Measurements from ENCODE around the gene S100A9.

DNA sequence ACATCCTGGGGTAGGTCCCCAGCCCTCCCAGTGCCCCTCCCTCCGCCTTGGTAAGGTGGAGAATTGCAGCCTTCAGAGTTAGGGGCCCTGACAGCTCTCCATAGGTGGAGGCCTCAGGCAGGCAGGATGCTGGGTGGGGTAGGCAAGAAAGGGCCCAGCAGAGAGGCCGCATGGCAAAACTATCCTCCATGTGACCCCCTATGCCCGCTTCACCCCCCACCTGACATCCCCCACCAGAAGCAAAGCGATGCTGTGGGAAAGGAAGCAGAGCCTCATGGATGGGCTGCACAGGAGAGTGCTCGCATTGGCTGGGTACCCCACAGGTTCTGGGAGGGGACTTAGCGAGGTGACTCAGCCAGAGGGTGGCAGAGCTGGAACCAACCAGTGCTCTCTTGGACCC, 1.6 kb downstream of the S100A9 start:
- TF ChIP-seq SRF (IDR thresholded peaks at IDR 0.05; ENCODE audit: low read depth, low read length) (no peak), CTCF (IDR thresholded peaks at IDR 0.05; ENCODE audit: control extremely low read depth in 1 of 3, insufficient read depth in 1 of 3, low read depth in 1 of 3, low read length in 3 of 3) (no peak), JUN (IDR thresholded peaks at IDR 0.05; ENCODE audit: low read depth, low read length) (no peak), TAF1 (IDR thresholded peaks at IDR 0.05; ENCODE audit: low read depth, low read length) (no peak), POLR2A (IDR thresholded peaks at IDR 0.05; ENCODE audit: control extremely low read depth in 1 of 2, low read depth in 2 of 2, low read length in 2 of 2) (no peak), EP300 (IDR thresholded peaks at IDR 0.05; ENCODE audit: borderline replicate concordance in 1 of 2, low read depth in 2 of 2, low read length in 2 of 2) (no peak), CREB1 (IDR thresholded peaks at IDR 0.05) (no peak), SIRT6 (IDR thresholded peaks at IDR 0.05; ENCODE audit: low read length) (no peak)
